Lower lobe of right lung (tissue), 2 donors: ENCODE data around the gene PLEKHM3. TPM values are rescaled to one million over a fixed set of nuclear protein-coding genes. Genes with fewer than 3 reads are reported as not detected.

Experiments used
- ATAC-seq, 2 donors: fragments of 200-7000 bp; cut with Tn5 transposase; one replicate each; pipeline ENCODE4 v1.9.1; 2020 to 2022; ENCODE audit warnings: mild to moderate bottlenecking in 2 of 2, moderate library complexity in 2 of 2
- DNase-seq: peaks from one replicate; pipeline ENCODE4 v3.0.0-alpha.2; 2020
- H3K27ac ChIP-seq: fragments of 200-600 bp; one replicate; pipeline ENCODE4 v1.8.0; 2022
- H3K27me3 ChIP-seq: fragments of 200-600 bp; one replicate; pipeline ENCODE4 v1.8.0; 2022; ENCODE audit warnings: low read depth
- H3K36me3 ChIP-seq: fragments of 200-600 bp; one replicate; pipeline ENCODE4 v1.8.0; 2022; ENCODE audit warnings: mild to moderate bottlenecking
- H3K4me1 ChIP-seq: fragments of 200-600 bp; one replicate; pipeline ENCODE4 v1.8.0; 2022
- H3K4me3 ChIP-seq: fragments of 200-600 bp; one replicate; pipeline ENCODE4 v1.8.0; 2022; ENCODE audit warnings: mild to moderate bottlenecking
- H3K9me3 ChIP-seq: fragments of 200-600 bp; one replicate; pipeline ENCODE4 v1.8.0; 2022
- intact Hi-C: fragments of 100-400 bp; cut with DNase I; formaldehyde crosslinking; loops from one replicate; pipeline ENCODE4 v1.11.0; 2022
- total RNA-seq: library from RNA; stranded (reverse); fragmentation: NEBNext Ultra II Directional; extraction: Animal tissue kit (Norgen Biotek cat#: 25700); gene quantifications from one replicate; pipeline ENCODE4 v1.2.1, GENCODE V29; 2021
- TF ChIP-seq, protein P1 (sequence below): fragments of 200-600 bp; IDR thresholded peaks from one replicate; pipeline ENCODE4 v1.8.0; 2022; ENCODE audit warnings: antibody characterized with exemption, mild to moderate bottlenecking
- donor health status: DM: no; HTN: yes; CAD: no; lungs with severe emphysema.

Gene PLEKHM3
- total RNA-seq, 1 donor from 2014 or later, result 25.8 TPM

DNA sequence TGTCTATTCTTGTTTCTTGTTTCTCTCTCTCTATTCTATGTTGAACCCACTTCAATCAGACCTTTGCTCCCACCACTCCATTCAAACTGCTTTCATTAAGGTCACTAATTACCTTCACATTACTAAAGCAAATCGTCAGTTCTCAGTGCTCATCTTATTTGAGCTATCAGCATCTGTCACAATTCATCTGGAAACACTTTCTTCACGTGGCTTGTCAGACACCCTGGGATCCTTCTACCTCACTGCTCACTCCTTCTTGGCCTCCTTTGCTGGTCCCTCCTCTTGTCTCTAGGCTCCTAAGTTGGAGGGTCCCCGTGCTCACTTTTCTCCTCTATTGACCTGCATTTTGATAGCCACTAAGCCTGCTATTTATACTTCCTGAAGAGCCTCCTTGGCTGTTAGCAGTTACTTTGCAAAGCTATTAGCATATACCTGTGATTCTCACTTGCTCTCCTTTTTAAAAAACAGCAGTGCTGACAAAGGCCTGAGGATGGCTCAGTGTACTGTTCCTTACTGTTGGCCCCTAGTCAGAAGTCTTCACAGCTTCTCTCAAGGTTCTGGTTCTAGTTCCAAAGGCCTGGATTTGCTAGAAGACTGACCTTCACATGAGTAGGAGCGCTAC is 80.2 kb downstream of the PLEKHM3 start:
- H3K27ac ChIP-seq, result no peak overlapping the region
- TF ChIP-seq, protein P1, sequence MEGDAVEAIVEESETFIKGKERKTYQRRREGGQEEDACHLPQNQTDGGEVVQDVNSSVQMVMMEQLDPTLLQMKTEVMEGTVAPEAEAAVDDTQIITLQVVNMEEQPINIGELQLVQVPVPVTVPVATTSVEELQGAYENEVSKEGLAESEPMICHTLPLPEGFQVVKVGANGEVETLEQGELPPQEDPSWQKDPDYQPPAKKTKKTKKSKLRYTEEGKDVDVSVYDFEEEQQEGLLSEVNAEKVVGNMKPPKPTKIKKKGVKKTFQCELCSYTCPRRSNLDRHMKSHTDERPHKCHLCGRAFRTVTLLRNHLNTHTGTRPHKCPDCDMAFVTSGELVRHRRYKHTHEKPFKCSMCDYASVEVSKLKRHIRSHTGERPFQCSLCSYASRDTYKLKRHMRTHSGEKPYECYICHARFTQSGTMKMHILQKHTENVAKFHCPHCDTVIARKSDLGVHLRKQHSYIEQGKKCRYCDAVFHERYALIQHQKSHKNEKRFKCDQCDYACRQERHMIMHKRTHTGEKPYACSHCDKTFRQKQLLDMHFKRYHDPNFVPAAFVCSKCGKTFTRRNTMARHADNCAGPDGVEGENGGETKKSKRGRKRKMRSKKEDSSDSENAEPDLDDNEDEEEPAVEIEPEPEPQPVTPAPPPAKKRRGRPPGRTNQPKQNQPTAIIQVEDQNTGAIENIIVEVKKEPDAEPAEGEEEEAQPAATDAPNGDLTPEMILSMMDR, result no peak
- no peak overlapping the region for H3K4me3 ChIP-seq
- H3K27me3 ChIP-seq, result no peaks in the 10 kb centered on the region
- no peaks in the 10 kb centered on the region for H3K9me3 ChIP-seq
- no peak for DNase-seq
- no peak for ATAC-seq
- intact Hi-C loops, result no loop called here
- peaks cover 9% of the 10 kb centered on the region for H3K36me3 ChIP-seq
- no peaks in the 10 kb centered on the region for H3K4me1 ChIP-seq

GRCh38 chr2:207944334-207944733 is 81.0 kb downstream of the PLEKHM3 start:
- DNase-seq, result no peak
- TF ChIP-seq, protein P1, result no peak
- Histone ChIP-seq H3K4me1 (no peaks in the 10 kb centered on the region), H3K27me3 (no peaks in the 10 kb centered on the region), H3K36me3 (peaks cover 9% of the 10 kb centered on the region), H3K27ac (no peak overlapping the region), H3K9me3 (no peaks in the 10 kb centered on the region), H3K4me3 (no peak overlapping the region)
- no peak for ATAC-seq
- intact Hi-C loops, result no loop called here

DNA sequence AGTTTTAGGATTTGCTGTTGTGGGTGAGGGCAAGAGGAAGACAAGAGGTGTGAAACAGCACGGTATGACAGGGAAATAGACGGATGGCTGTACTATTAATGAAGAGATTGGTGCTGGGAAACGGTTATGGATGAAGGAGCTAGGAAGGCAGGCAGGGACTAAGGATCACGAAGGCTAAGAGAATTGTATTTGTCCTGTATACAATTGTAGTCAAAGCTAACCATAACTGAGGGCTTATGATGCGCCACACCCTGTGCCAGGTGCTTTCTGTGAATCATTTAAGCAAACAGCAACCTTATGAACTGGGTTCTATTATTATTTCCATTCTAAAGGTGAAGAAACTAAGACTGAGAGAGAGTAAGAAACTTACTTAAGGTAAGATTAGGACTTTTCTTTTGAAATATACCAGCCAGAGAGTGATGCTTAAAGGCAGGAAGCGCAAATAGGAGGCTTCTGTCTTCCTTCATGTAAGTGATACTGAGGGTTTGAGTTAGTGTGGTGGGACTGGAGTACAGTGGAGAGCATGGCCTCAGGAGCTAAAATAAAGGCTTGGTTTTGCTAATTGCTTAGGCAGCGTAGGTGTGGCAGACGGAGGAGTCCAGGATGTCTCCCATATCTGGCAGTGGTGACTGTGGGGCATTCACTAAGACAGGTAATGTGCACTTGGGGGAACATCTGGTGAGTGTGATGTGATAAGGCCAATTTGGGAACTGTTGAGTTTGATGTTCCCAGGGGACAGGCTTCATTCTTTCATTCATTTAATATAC is 85.8 kb downstream of the PLEKHM3 start:
- DNase-seq (no peak), ATAC-seq (peak; percentile 17 to 52)
- no peaks in the 10 kb centered on the region for H3K36me3 ChIP-seq
- TF ChIP-seq, protein P1, result no peak
- no peaks in the 10 kb centered on the region for H3K4me1 ChIP-seq
- H3K4me3 ChIP-seq, result no peak overlapping the region
- H3K27ac ChIP-seq, result peak overlapping the region; percentile 18
- H3K27me3 ChIP-seq, result no peaks in the 10 kb centered on the region
- intact Hi-C loops, result no loop called here
- H3K9me3 ChIP-seq, result no peaks in the 10 kb centered on the region

DNA sequence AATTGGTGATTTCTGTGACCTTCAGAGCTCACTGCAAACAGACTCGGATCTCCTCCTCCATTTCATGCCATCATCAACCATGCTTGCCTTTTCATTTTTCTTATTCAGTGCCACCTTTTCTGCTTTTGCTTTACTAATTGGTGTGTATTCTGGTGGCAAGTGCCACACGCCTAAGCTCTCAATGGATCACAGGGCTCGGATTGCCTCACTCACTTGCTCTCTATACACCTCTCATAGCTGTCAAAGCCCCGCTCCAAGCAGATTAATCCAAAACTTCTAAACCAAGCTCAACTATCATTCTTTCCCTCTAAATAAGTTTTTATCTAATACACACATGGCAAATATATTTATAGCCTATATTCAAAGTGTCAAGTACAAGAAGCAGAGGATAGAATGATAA is 86.4 kb downstream of the PLEKHM3 start:
- no peaks in the 10 kb centered on the region for H3K4me1 ChIP-seq
- intact Hi-C loops, result no loop called here
- no peaks in the 10 kb centered on the region for H3K9me3 ChIP-seq
- H3K36me3 ChIP-seq, result no peaks in the 10 kb centered on the region
- no peak overlapping the region for H3K4me3 ChIP-seq
- DNase-seq (no peak), ATAC-seq (peak; percentile 55 to 60)
- TF ChIP-seq, protein P1, result no peak
- peak overlapping the region; percentile 18 for H3K27ac ChIP-seq
- no peaks in the 10 kb centered on the region for H3K27me3 ChIP-seq

DNA sequence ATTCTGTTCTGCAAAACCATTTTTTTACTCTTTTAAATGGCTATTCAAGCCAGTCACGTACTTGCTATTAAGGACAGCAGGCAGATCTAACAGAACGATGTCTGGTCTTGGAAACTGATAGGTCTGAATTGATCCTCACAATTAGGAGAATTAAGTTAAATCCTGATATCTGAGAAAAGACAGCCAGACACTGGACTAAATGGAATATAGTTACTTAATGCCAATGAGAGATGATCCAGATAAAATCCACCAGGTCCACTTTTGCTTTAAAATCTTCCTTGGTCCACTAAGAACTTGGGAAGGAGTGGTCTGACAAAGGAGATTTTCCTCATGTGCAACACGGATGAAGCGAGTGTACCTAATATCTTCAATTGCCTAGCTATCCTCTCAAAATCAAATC is 86.9 kb downstream of the PLEKHM3 start:
- H3K36me3 ChIP-seq, result no peaks in the 10 kb centered on the region
- DNase-seq, result no peak
- H3K4me3 ChIP-seq, result no peak overlapping the region
- no peaks in the 10 kb centered on the region for H3K9me3 ChIP-seq
- no peaks in the 10 kb centered on the region for H3K4me1 ChIP-seq
- intact Hi-C loops, result no loop called here
- TF ChIP-seq, protein P1, result no peak
- H3K27ac ChIP-seq, result peak overlapping the region; percentile 18
- no peak for ATAC-seq
- H3K27me3 ChIP-seq, result no peaks in the 10 kb centered on the region
